ENCODE data around the gene RAB40B. TPM values are rescaled to one million over a fixed set of nuclear protein-coding genes. Genes with fewer than 3 reads are reported as not detected.

The RAB40B gene
- polyA plus RNA-seq, 3 donors = 19.6 to 23.8 (median 20.8) TPM

- no peak for DNase-seq
Observed at GRCh38 chr17:82696916-82697807, 1.3 kb downstream of the RAB40B start.

- no peak for DNase-seq
Observed at GRCh38 chr17:82696259-82696658, 2.2 kb downstream of the RAB40B start.

- DNase-seq = no peak
Observed at GRCh38 chr17:82694647-82695046, 3.9 kb downstream of the RAB40B start.

- DNase-seq = peak; percentile 69
Observed at GRCh38 chr17:82693168-82693867, 5.2 kb downstream of the RAB40B start.

GRCh38 chr17:82692268-82692667, 6.2 kb downstream of the RAB40B start:
- DNase-seq = no peak

- DNase-seq = no peak
Observed at GRCh38 chr17:82691714-82692113, 6.8 kb downstream of the RAB40B start.

GRCh38 chr17:82690786-82691489, 7.6 kb downstream of the RAB40B start:
- DNase-seq = no peak

GRCh38 chr17:82689077-82689476, 9.4 kb downstream of the RAB40B start:
- no peak for DNase-seq

- DNase-seq = no peak
Observed at GRCh38 chr17:82687871-82688270, 10.6 kb downstream of the RAB40B start.

GRCh38 chr17:82687375-82687861, 11.1 kb downstream of the RAB40B start:
- peak; percentile 71 for DNase-seq

- DNase-seq = no peak
Observed at GRCh38 chr17:82686366-82687324, 11.9 kb downstream of the RAB40B start.

- DNase-seq = no peak
Observed at GRCh38 chr17:82685291-82685690, 13.2 kb downstream of the RAB40B start.

- DNase-seq = no peak
Observed at GRCh38 chr17:82684228-82684841, 14.2 kb downstream of the RAB40B start.

GRCh38 chr17:82683534-82683933, 15.0 kb downstream of the RAB40B start:
- DNase-seq = no peak

GRCh38 chr17:82681547-82681946, 17.0 kb downstream of the RAB40B start:
- no peak for DNase-seq

- DNase-seq = no peak
Observed at GRCh38 chr17:82679586-82680465, 18.7 kb downstream of the RAB40B start.

GRCh38 chr17:82678265-82678891, 20.1 kb downstream of the RAB40B start:
- DNase-seq = no peak

- no peak for DNase-seq
Observed at GRCh38 chr17:82677353-82677925, 21.1 kb downstream of the RAB40B start.
